Measurements from ENCODE around the gene MT1M.

DNA sequence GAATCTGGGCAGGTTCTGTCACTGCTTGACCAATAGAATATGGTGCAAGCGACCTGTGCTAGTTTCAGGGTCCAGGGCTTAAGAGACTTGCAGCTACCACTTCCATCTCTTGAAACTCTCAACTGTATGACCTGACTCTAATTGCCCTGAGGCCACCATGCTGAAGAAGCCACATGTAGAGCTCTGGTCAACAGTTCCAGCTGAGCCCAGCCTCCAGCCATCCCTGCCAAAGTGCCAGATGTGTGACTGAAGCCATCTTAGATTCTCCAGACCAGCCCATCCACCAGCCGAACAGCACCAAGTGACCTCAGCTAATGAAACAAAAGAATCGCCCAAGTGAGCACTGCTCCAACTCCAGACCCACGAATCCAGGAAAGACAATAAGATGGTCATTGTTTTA is 27.5 kb upstream of the MT1M start:
- TF ChIP-seq, protein P1, sequence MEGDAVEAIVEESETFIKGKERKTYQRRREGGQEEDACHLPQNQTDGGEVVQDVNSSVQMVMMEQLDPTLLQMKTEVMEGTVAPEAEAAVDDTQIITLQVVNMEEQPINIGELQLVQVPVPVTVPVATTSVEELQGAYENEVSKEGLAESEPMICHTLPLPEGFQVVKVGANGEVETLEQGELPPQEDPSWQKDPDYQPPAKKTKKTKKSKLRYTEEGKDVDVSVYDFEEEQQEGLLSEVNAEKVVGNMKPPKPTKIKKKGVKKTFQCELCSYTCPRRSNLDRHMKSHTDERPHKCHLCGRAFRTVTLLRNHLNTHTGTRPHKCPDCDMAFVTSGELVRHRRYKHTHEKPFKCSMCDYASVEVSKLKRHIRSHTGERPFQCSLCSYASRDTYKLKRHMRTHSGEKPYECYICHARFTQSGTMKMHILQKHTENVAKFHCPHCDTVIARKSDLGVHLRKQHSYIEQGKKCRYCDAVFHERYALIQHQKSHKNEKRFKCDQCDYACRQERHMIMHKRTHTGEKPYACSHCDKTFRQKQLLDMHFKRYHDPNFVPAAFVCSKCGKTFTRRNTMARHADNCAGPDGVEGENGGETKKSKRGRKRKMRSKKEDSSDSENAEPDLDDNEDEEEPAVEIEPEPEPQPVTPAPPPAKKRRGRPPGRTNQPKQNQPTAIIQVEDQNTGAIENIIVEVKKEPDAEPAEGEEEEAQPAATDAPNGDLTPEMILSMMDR (optimal IDR thresholded peaks at IDR 0.05 in 1 of 3, IDR thresholded peaks at IDR 0.05 in 1 of 3, conservative IDR thresholded peaks at IDR 0.05 in 1 of 3; ENCODE audit: extremely low read depth in 1 of 3, insufficient read depth in 2 of 3, low read length in 3 of 3): no peak
- TF ChIP-seq EZH2 (IDR thresholded peaks at IDR 0.05; ENCODE audit: low read length): no peak
